Cardiac fibroblast (primary cell): ENCODE data around the gene CPSF2.
A peak's percentile ranks its signal among the peaks of the same experiment; 100 is the strongest.

ENCODE experiments used
- DNase-seq, 2 donors: peaks; one replicate each; pipeline versions ENCODE4 v3.0.0 to v3.0.0-alpha.2; 2010; ENCODE audit warnings: low read depth in 2 of 2
- H3K4me3 ChIP-seq, 2 donors: replicated peaks in 1 of 2; 1 replicate in 1 of 2; 2 replicates in 1 of 2; pipeline ENCODE4 v1.5.1; 2011; ENCODE audit warnings: low read depth in 2 of 2, low read length in 2 of 2, mild to moderate bottlenecking in 2 of 2, moderate library complexity in 1 of 2
- CTCF ChIP-seq: IDR thresholded peaks from one replicate; pipeline ENCODE4 v1.5.1; 2011; ENCODE audit warnings: low read depth, mild to moderate bottlenecking, low read length, inconsistent platforms

The CPSF2 gene

GRCh38 chr14:92122351-92122677, 545 bp downstream of the CPSF2 start:
- DNase-seq: peak; percentile 44 to 47
- TF ChIP-seq CTCF: no peak
- peak overlapping the region; percentile 67 to 91 for H3K4me3 ChIP-seq

- H3K4me3 ChIP-seq: peak overlapping the region; percentile 67 to 91
- DNase-seq: peak; percentile 6 to 21
- TF ChIP-seq CTCF: no peak
Observed at GRCh38 chr14:92122761-92123160, 992 bp downstream of the CPSF2 start.

DNA sequence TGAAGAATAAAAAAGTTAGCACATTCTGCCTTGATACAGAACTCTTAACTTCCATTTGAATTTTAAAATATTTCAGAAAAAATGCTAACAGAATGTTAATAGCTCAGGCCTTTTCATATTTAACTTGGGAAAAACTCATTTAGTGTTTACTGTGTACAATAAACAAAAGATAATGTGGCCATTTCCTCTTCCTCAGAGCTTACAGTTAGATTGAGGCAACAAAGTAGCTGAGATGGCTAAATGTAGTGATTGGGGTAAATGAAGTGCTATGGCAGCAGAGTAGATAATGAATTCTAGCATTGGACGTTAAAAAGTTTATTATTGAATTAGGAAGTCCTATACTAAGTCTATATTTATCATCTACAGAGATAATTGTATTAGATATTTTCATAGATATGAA, 12.7 kb downstream of the CPSF2 start:
- no peak for DNase-seq
- no peak for TF ChIP-seq CTCF
- no peak overlapping the region for H3K4me3 ChIP-seq

DNA sequence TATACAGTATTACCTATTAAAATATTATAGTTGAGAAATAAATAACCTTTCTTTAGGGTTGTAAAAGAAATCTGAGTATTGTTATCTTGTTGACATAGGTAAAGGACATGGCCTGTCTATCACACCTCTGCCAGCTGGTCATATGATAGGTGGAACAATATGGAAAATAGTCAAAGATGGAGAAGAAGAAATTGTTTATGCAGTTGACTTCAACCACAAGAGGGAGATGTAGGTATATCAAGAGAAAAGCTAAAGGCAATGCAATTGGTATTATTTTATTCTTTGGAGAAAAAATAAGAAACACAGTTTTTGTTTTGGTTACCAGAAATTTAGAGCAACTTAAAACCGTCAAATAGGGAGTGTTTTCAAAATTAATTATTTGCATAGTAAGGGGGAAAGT, 13.5 kb downstream of the CPSF2 start:
- TF ChIP-seq CTCF: peak; percentile 48
- H3K4me3 ChIP-seq: no peak overlapping the region
- DNase-seq: peak; percentile 63 to 67

DNA sequence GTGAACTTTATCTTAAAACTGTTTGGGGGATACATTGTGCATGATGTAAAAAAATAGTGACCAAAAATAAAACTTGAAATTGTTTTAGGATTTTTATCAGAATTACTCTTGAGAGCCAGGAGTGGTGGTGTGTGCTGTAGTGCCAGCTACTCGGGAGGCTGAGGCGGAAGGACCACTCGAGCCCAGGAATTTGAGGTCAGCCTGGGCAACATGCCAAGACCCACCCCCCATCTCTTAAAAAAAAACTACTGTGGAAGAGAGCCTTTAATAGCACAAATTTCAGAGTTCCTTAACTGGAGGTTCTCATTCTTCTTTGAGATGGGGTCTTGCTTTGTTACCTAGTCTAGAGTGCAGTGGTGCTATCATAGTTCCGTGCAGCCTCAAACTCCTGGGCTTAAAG, 21.5 kb downstream of the CPSF2 start:
- H3K4me3 ChIP-seq: no peak overlapping the region
- DNase-seq: no peak
- no peak for TF ChIP-seq CTCF

- H3K4me3 ChIP-seq: no peak overlapping the region
- no peak for DNase-seq
- TF ChIP-seq CTCF: no peak
Observed at GRCh38 chr14:92143962-92144361, 22.2 kb downstream of the CPSF2 start.

DNA sequence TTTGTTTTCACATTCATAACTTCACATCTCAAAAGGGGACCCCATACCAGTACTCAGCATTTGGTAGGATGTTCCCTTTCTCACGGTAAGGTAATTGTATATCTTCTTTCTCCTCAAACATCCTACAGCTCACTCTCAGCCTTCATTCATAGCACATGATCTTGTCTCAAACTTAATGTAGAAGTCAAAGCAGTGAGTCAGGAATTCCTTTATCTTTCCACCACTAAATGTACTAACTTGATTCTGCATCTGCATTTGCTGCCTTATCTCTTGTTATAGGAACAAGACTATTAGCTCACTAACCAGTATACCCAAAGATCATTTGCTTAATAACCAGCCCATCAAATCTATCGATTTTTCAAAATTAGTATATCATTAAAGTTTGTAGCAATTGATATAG, 22.9 kb downstream of the CPSF2 start:
- no peak for TF ChIP-seq CTCF
- no peak overlapping the region for H3K4me3 ChIP-seq
- peak; percentile 15 to 27 for DNase-seq
